Right renal cortex interstitium (tissue), 3 donors: ENCODE results near the gene PHC1. TPM values are rescaled to one million over a fixed set of nuclear protein-coding genes. Genes with fewer than 3 reads are reported as not detected.
"Not testable (repeated sequence)": the region's sequence is repeated elsewhere in the genome, so short reads cannot be mapped to it uniquely, and the experiment has no call there.

ENCODE experiments used
- DNase-seq, 3 donors: peaks; one replicate each; pipeline ENCODE4 v3.0.0-alpha.2; 2013; ENCODE audit warnings: low read depth in 3 of 3, low spot score in 2 of 3
- polyA plus RNA-seq, 3 donors: library from polyadenylated mRNA; unstranded; fragments of 120-200 nt; gene quantifications; one replicate each; pipeline ENCODE4 v1.2.1, GENCODE V29; 2013; ENCODE audit not compliant: insufficient read length in 3 of 3

Gene PHC1
- polyA plus RNA-seq, 3 donors = 61.1 to 71.4 (median 63.3) TPM

- no peak for DNase-seq
Measured at GRCh38 chr12:8907513-8907912, 6.8 kb upstream of the PHC1 start.

GRCh38 chr12:8909752-8910151 lies 4.6 kb upstream of the PHC1 start:
- no peak for DNase-seq

GRCh38 chr12:8911606-8912268 lies 2.6 kb upstream of the PHC1 start:
- DNase-seq = no peak

DNA sequence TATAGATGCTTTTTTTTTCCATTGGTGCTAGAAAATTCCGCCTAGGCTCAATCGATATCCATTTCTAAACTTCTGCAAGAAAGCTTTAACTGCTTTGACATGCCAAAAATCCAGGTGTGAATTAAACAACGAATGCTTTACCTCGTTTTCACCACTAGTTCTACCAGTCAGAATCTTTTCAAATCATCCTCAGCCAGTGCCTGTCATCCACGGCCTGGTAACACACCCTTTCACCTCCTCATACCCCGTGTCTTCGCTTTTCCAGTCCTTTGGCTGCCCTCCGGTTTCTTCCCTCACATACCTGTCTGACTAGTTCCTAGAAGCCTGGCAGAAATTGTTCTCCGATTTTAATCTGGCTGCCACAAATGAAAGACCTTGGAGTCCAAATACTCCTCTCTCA lies 1.4 kb upstream of the PHC1 start:
- no peak for DNase-seq

GRCh38 chr12:8913702-8914032 lies 642 bp upstream of the PHC1 start:
- DNase-seq = no peak

DNA sequence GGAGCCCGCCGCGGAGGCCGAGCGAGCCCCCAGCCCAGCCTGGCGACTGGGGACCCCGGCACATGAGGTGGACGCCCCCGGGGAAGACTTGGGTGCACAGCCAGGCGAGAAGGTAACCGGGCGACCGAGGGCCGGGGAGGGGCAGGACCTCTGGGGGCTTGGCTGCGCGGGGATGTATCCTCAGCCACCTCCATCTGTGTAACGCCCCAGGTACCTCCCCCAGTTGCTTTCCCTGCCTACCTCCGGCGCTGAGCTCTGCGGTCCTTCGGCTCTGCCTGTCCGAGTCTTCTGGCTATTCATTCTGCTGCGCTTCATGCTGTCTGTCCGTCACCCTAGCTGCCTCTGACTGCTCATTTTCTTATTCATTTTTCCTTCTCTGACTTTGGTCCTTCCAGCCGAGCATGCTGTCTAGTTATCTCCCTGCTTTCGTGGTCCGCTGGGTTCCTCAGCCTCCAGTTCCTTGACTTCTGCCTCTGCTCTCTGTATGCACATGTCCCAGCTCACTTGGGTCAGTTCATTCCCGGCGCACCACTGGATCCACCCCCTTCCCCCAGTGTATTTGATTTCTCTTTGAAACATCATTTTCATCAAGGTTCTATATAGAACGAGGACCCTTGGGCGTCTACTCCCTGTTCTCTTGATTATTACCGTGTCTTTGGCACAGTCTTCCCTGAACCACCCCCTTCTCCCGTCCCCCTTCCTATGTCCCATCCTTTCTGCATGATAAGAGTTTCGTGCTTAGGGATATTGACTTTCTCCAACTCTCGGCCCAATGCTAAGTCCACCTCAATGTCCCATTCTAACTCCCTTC lies 612 bp downstream of the PHC1 start:
- peak in 1 of 3 donors; percentile 40 for DNase-seq

DNA sequence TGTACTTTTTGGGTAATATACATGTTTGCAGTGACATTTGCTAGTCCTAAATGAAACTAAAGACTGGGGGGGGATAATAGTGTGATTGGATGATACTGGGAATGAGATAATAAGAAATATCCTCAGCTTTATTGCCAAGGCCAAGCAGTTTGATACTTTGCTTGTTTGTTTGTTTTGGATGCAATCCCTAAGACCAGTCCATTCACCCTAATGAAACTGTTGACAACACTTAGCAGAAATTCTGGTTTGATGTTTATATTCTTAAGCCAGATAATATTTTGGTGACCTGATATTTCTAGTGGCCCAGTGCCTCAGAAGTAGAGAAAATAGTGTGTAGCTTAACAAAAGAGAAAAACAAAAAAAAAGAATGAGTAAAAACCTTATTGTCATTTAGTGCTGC lies 1.8 kb downstream of the PHC1 start:
- no peak for DNase-seq

- DNase-seq = no peak
Measured at GRCh38 chr12:8917031-8917430, 2.7 kb downstream of the PHC1 start.

DNA sequence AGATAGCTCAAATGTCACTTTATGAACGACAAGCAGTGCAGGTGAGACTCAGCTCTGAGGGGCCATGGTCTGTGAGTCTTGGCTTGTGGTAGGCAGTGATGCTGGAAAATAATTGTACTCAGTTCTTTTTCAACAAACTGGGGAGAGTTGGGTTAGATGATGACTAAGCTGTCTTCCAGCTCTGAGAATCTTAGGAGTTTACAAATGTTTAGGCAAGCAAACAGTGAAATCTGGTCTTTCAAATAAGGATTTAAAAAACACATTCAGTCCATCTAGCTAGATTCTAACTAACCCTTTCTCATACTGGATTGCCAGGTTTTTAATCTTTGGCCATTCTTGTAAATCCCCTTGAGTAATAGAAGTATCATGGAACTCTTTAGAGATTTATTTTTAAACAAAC lies 3.4 kb downstream of the PHC1 start:
- no peak for DNase-seq

DNA sequence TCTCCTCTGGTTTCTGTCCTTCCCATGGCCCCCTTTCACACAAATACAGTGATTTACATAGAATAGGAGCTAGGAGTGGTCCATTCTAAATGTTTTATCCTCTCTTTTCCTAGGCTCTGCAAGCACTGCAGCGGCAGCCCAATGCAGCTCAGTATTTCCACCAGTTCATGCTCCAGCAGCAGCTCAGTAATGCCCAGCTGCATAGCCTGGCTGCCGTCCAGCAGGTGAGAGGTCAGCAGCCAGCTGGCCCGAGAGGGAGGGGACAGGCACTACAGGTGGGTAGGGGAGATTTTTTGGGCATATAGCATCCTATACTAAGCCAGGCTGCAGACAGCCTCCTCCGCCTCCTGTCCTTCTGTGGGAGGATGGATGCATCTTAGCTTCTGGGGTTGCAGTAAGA lies 5.3 kb downstream of the PHC1 start:
- not testable (repeated sequence) for DNase-seq

- no peak for DNase-seq
Measured at GRCh38 chr12:8922544-8922943, 8.2 kb downstream of the PHC1 start.

GRCh38 chr12:8930655-8931323 lies 16.5 kb downstream of the PHC1 start:
- DNase-seq = not testable (repeated sequence)

- not testable (repeated sequence) for DNase-seq
Measured at GRCh38 chr12:8932464-8932863, 18.2 kb downstream of the PHC1 start.

DNA sequence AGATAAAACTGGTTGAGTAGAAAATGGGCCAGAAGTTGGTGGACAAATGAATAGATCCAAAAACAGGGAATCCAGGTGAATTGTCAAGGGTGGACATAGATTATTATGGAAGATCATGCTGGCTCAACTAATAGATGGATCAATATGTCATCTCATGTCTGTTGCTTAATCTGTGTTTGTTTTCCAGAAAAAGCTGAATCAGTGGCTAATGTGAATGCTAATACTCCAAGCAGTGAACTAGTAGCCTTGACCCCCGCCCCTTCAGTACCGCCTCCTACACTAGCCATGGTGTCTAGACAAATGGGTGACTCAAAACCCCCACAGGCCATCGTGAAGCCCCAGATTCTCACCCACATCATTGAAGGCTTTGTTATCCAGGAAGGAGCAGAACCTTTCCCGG lies 19.8 kb downstream of the PHC1 start:
- not testable (repeated sequence) for DNase-seq

DNA sequence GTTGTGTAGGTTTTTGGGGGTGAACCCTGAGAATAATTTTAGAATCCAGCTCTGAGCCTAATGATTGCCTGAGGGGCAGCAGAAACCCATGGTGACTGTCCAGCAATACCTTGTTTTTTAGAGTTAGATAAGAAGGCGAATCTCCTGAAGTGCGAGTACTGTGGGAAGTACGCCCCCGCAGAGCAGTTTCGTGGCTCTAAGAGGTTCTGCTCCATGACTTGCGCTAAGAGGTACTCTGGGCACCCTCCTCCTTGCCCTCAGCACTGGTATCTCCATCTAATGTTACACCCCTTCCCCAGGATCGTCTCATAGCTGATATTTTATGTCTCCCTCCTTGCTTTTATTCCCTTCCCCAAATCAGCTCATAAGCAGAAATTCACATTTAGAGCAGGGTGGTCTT lies 22.4 kb downstream of the PHC1 start:
- DNase-seq = no peak

DNA sequence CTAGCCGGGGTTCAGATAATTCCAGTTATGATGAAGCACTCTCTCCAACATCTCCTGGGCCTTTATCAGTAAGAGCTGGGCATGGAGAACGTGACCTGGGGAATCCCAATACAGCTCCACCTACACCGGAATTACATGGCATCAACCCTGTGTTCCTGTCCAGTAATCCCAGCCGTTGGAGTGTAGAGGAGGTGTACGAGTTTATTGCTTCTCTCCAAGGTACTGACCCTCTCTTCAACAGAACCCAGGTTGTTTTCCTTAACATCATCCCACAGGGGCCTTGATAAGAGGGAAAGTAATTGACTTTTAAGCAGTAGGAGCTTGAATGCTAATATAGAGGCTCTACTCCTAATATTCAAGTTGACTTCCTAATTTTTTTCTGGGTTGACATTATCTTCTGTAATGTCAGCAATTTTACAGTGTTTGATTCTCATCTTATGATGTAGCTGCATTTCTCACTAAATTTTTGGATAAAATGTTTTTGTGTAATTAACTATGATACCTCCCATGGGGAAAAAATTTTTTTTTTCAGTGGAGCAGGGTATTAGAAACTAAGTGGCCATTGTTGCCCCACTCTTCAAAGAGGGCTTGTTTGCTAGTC lies 23.6 kb downstream of the PHC1 start:
- DNase-seq = not testable (repeated sequence)

DNA sequence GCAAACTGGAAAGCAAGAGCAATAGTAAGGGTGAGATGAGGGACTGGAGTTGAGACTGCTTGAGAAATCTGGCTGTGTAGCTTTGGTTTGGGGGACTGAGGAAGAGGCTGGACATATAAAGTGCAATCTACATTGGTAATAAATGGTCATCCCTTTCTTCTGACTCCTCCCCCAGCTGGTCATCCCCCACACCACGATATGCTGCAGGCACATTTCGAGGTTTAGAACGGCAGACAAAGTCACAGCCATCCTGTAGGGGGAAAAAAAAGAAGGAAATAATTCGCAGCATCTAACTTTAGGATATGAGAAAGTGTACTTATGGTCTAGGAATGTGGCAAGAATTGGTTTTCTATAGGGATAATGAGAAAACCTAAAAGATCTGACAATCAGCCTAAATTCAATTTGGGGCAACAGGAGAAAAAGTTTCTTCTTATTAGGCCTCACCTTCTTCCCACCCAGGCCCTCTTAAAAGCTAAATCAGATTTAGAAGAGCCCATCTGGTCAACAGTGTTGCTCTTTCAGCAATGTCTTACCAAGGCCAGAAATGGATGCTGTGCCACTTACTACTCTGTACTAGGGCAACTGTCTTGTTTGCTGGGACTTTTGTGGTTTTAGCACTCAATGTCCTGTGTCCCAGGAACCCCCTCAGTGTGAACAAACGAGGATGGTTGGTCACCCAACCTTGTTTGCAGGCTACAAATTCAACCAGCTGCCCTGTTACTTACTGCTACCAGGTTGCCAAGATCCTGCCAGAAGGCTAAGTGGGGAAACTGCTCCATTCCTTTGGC lies 27.6 kb downstream of the PHC1 start:
- no peak for DNase-seq

DNA sequence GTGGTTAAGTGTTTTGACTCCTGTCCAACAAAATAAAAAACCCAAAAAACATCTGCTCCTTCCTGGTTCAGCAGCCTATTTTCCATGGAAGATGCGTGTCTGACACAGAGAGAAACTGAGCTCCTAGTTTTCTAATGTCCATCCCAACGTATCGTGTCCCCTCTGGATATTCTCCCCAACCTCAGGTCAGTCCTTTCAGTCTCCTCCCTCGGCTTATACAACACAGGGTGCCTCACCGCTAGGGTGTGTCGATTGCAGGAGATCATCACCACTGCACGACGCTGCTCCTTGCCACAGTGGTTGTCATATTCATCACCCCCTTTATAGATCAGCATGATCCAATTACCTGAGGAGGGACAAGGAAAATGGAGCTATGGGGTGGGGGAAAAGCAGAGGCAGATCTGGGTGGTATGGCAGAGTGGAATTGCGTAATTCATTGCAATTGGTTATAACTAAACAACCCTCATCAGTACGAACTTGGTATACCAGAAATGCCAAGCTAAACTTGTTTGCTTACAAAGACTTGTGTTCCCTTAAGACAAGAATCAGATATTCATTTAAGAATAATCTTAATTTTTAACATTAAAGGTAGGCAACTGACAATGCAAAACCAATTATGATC lies 29.4 kb downstream of the PHC1 start:
- DNase-seq = no peak

GRCh38 chr12:8946733-8947132 lies 32.4 kb downstream of the PHC1 start:
- no peak for DNase-seq

DNA sequence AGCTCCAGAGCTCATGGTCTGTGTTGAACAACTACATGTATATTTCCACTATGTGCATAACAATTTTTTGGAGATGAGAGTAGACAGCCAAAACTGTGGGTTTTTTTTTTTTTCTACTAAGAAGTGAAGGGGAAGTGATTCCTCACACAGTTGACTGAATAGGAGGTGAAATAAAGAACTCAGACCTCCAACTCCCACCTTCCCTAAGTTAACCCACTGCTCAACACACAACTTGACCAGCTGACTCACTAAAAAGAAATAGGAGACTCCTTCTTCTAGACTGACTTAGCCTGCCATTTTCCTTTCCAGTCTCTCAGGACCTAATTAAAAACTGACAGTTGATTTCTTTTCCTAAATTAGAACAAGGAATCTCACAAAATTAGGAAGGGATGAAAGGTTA lies 33.4 kb downstream of the PHC1 start:
- DNase-seq = no peak
